ENCODE results near the gene HLA-DPA1.
A peak's percentile ranks its signal among the peaks of the same experiment; 100 is the strongest.

HLA-DPA1 gene

DNA sequence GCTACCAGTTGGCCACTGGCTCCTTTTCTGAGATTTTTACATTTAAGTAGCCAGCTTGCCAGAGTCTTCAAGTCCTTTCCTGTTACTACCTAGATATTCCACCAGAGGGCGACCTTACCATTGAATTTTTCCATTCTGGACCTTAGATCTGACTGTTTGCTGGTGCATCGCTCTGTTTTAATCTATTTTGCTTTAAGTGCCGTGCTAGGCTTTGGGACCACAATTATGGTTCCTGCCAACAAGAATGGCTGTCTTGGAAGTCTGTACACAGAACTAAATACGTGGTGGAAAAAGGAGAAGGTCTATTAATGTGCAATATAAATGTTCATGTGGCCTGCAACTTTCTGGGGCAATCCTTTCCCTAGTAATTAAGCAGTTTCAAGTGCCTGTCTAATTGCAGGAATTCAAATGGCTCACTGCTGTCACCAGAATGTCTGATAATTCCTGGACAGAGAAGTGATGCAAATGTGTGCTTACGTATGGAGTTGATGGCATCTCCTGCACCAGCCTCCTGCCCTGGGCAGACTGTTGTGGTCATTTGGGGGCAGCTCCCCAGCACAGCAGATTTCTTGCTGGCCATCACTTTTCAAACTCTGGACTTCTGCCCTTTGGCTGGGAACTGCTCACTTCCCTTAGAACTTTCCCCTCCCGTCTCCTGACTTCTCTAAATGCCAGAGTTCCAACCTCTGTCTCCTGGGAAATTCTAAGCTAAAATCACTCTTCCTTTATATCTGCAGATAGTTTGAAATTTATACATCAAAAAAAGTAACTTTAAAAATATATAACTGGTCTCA is 58.4 kb downstream of the HLA-DPA1 start:
- DNase-seq (ENCODE audit: low read depth): peak; percentile 76
- H3K4me3 ChIP-seq (ENCODE audit: low read depth, low read length): no peak overlapping the region
- TF ChIP-seq CTCF (IDR thresholded peaks at IDR 0.05; ENCODE audit: low read depth, low read length, missing control alignments): peak; percentile 60
